MCF 10A (cell line): ENCODE measurements around the gene SON. TPM values are rescaled to one million over a fixed set of nuclear protein-coding genes. Genes with fewer than 3 reads are reported as not detected.

ENCODE experiments used
- BruUV-seq: library from RNA; stranded (reverse); fragments of 400-500 nt; replicated peaks from 2 replicates; lab custom pipeline; 2021; lab: Mats Ljungman, UMichigan
- CTCF ChIA-PET: fragments of 300-600 bp; sonication (Branson Sonifier 250); formaldehyde crosslinking; extraction: SDS; loops from one replicate; lab custom pipeline; 2021; ENCODE audit warnings: antibody characterized with exemption, inconsistent platforms; lab: Yijun Ruan, JAX
- POLR2A ChIA-PET: fragments of 300-600, 350-650 bp; sonication (Branson Sonifier 250); formaldehyde crosslinking; extraction: SDS; loops from one replicate; lab custom pipeline; 2020; ENCODE audit warnings: antibody characterized with exemption, inconsistent platforms; lab: Yijun Ruan, JAX
- DNase-seq: peaks from one replicate; pipeline ENCODE4 v3.0.0-alpha.2; 2018; ENCODE audit not compliant: unreplicated experiment
- H3K27ac Mint-ChIP-seq: one replicate; pipeline ENCODE4 v1.8.0; 2022; ENCODE audit warnings: mild to moderate bottlenecking, low read depth, mixed read lengths; ENCODE audit not compliant: unreplicated experiment
- H3K27me3 Mint-ChIP-seq: one replicate; pipeline ENCODE4 v1.8.0; 2022; ENCODE audit warnings: mixed read lengths; ENCODE audit not compliant: insufficient read depth, unreplicated experiment
- H3K36me3 Mint-ChIP-seq: one replicate; pipeline ENCODE4 v1.8.0; 2022; ENCODE audit warnings: mild to moderate bottlenecking, moderate library complexity, mixed read lengths; ENCODE audit not compliant: insufficient read depth, unreplicated experiment
- H3K4me1 Mint-ChIP-seq: one replicate; pipeline ENCODE4 v1.8.0; 2022; ENCODE audit warnings: mixed read lengths; ENCODE audit not compliant: insufficient read depth, unreplicated experiment
- H3K4me3 Mint-ChIP-seq: one replicate; pipeline ENCODE4 v1.8.0; 2022; ENCODE audit warnings: mild to moderate bottlenecking, moderate library complexity, mixed read lengths; ENCODE audit not compliant: unreplicated experiment
- H3K9me3 Mint-ChIP-seq: one replicate; pipeline ENCODE4 v1.8.0; 2022; ENCODE audit warnings: mixed read lengths; ENCODE audit not compliant: unreplicated experiment
- intact Hi-C: fragments of 100-400 bp; cut with micrococcal nuclease; formaldehyde crosslinking; loops from 2 replicates; pipeline ENCODE4 v1.14.1; 2022
- total RNA-seq: library from RNA; stranded (reverse); gene quantifications from 2 replicates; pipeline ENCODE4 v1.2.3, GENCODE V29; 2022
- TF ChIP-seq, protein P1 (sequence below): fragments of 200-600 bp; IDR thresholded peaks from one replicate; pipeline ENCODE4 v1.8.0; 2022; ENCODE audit warnings: antibody characterized with exemption, mild to moderate bottlenecking; ENCODE audit not compliant: unreplicated experiment

Gene SON
- total RNA-seq, 1 experiment from 2014 or later, result 289 TPM

DNA sequence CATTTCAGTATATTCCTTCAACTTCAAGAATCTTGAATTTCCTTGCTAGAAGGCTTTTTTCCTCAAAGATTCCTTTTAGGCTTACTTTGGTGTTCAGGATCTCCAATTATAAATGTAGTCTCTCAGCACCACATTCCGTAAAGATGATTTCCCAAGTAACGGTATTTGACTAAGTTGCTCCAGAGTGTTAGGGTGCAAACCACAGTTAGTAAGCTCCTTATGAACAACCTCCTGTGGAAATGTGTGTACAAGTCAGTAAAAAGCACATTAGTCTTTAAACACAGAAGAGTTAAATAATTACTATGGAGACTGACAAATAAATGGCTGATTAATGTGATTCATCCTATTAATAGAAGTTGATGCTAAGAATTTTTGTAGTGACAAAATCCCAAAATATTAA is 35.4 kb downstream of the SON start:
- ChIA-PET POLR2A (interaction anchor here (0.8 to 3.9 kb wide), 5 partner anchors 9 to 32 kb away, joined by 3 to 25 read pairs (median 5); partner anchors contain the start of gene DONSON), CTCF (interaction anchor here (1.9 kb wide), 1 partner anchor 28 kb away, joined by 5 read pairs; no protein-coding TSS in a partner anchor)
- no peaks in the 10 kb centered on the region for H3K27me3 Mint-ChIP-seq
- H3K4me1 Mint-ChIP-seq, result no peaks in the 10 kb centered on the region
- peaks cover 59% of the 10 kb centered on the region for H3K36me3 Mint-ChIP-seq
- intact Hi-C loops, result no loop called here
- no peaks in the 10 kb centered on the region for H3K9me3 Mint-ChIP-seq
- no peak for DNase-seq
- no TSS peak for BruUV-seq
- no peak overlapping the region for H3K4me3 Mint-ChIP-seq
- no peak overlapping the region for H3K27ac Mint-ChIP-seq
- TF ChIP-seq, protein P1, sequence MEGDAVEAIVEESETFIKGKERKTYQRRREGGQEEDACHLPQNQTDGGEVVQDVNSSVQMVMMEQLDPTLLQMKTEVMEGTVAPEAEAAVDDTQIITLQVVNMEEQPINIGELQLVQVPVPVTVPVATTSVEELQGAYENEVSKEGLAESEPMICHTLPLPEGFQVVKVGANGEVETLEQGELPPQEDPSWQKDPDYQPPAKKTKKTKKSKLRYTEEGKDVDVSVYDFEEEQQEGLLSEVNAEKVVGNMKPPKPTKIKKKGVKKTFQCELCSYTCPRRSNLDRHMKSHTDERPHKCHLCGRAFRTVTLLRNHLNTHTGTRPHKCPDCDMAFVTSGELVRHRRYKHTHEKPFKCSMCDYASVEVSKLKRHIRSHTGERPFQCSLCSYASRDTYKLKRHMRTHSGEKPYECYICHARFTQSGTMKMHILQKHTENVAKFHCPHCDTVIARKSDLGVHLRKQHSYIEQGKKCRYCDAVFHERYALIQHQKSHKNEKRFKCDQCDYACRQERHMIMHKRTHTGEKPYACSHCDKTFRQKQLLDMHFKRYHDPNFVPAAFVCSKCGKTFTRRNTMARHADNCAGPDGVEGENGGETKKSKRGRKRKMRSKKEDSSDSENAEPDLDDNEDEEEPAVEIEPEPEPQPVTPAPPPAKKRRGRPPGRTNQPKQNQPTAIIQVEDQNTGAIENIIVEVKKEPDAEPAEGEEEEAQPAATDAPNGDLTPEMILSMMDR, result no peak

DNA sequence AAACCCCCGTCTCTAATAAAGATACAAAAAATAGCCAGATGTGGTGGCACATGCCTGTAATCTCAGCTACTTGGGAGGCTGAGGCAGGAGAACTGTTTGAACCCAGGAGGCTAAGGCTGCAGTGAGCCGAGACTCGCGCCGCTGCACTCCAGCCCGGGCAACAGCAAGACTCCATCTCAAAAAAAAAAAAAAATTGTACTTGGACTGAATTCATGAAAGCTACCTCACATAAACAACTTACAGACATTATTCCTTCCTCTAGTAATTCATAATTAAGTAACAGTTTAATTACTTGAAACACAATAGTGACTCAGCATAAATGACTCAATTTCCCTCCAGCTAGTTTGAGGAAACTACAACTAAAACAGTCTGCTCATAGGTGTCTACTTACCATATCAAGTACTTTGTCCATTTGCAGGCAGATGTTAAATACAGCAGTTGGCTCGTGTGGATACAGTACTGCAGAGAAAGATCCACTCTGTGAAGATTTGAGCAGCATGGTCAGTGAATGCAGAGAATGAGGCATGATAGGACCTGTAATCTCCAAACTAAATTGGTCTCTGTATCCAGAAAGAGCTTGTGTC is 36.2 kb downstream of the SON start:
- Mint-ChIP-seq H3K27me3 (no peaks in the 10 kb centered on the region), H3K27ac (no peak overlapping the region), H3K36me3 (peaks cover 51% of the 10 kb centered on the region), H3K4me3 (no peak overlapping the region), H3K9me3 (no peaks in the 10 kb centered on the region), H3K4me1 (no peaks in the 10 kb centered on the region)
- ChIA-PET POLR2A (interaction anchor here (0.7 to 3.9 kb wide), 5 partner anchors 9 to 261 kb away, joined by 3 to 25 read pairs (median 5); partner anchors contain the start of gene DONSON), CTCF (interaction anchor here (1.9 kb wide), 1 partner anchor 27 kb away, joined by 5 read pairs; no protein-coding TSS in a partner anchor)
- TF ChIP-seq, protein P1, result no peak
- intact Hi-C loops, result no loop called here
- no TSS peak for BruUV-seq
- peak; percentile 48 for DNase-seq

DNA sequence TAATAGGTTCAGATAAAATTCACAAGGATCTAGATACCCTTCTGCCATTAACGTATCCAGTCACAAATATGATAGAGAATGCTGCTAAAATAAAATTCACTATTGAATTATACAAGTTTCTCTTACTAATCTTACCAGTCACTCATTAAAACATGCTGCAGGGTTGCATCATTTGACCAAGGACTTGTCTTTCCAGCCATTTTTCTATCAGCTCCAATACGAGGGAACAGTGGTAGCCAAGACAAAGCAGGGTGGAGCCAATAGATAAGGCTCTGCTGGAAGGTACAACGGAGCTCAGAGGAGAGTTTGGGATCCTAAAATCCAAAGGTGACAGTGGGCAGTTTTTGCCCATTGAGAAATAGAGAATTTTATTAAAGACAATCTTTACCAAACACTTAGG is 41.6 kb downstream of the SON start:
- no TSS peak for BruUV-seq
- Mint-ChIP-seq H3K36me3 (peaks cover 12% of the 10 kb centered on the region), H3K27me3 (no peaks in the 10 kb centered on the region), H3K4me1 (peaks cover 5% of the 10 kb centered on the region), H3K4me3 (no peak overlapping the region), H3K9me3 (no peaks in the 10 kb centered on the region), H3K27ac (no peak overlapping the region)
- intact Hi-C loops, result no loop called here
- POLR2A ChIA-PET, result interaction anchor here (0.7 kb wide), 1 partner anchor 330 kb away, joined by 4 read pairs; no protein-coding TSS in a partner anchor
- DNase-seq, result no peak
- TF ChIP-seq, protein P1, result no peak
- CTCF ChIA-PET, result interaction anchor here (0.5 to 2.3 kb wide), 4 partner anchors 14 to 195 kb away, joined by 3 to 14 read pairs (median 4); no protein-coding TSS in a partner anchor

DNA sequence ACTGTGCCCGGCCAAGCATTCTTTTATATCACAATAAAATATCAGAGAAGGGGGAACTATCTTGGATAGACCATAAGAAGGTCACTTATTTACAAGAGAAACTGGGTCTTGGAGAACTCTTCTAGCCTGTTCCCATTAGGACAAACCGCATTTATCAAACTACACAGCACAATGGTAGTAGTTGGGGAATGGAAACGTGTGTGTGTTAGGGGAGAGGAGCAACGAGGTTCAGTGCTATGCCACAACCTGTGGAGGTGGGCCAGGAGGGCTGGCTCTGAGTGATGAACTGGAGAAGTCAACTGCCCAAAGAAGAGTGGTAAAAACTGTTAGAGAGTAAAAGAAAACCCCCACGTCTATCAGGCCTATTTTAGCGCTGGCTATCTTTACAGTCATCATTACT is 44.1 kb downstream of the SON start:
- Mint-ChIP-seq H3K9me3 (no peaks in the 10 kb centered on the region), H3K27me3 (no peaks in the 10 kb centered on the region), H3K27ac (no peak overlapping the region), H3K4me3 (peak overlapping the region; percentile 53), H3K36me3 (peaks cover 5% of the 10 kb centered on the region), H3K4me1 (peaks cover 5% of the 10 kb centered on the region)
- no peak for DNase-seq
- BruUV-seq, result TSS peak; percentile 17
- CTCF ChIA-PET, result no interaction called here
- POLR2A ChIA-PET, result interaction anchor here (1.0 kb wide), 1 partner anchor 19 kb away, joined by 4 read pairs; no protein-coding TSS in a partner anchor
- intact Hi-C loops, result loop anchor here (5.0 kb wide), 1 partner anchor 305 kb away; no protein-coding TSS in a partner anchor
- TF ChIP-seq, protein P1, result no peak
